Hematopoietic multipotent progenitor cell treated with erythropoietin and hydrocortisone succinate and interleukin-3 and kit ligand, for 17 days (in vitro differentiated cells): ENCODE results near the gene TRIM67.

Experiments used
- DNase-seq: peaks from one replicate; pipeline ENCODE4 v3.0.0-alpha.2; 2015; ENCODE audit warnings: low spot score

TRIM67 gene

GRCh38 chr1:231183639-231184590, 22.1 kb downstream of the TRIM67 start:
- no peak for DNase-seq

DNA sequence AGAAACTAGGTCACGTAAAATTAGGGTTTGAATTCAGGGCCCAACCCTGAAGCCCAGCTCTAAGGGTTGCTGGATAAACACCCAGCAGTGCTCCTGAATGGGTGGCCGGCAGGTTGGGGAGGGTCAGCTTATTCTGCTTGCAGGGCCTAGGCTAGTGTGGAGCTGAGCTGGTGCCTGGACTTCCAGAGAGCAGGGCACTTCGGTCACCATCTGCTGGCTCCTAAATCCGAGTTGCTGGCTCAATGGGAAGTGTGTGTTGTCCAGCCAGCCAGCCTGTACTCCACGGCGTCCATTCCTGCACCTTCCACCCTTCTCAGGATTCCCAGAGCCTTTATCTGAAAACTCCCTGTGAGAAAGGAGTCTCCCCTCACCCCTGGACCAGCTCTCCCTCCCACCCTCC, 23.0 kb downstream of the TRIM67 start:
- no peak for DNase-seq

GRCh38 chr1:231185391-231185790, 23.5 kb downstream of the TRIM67 start:
- no peak for DNase-seq

DNA sequence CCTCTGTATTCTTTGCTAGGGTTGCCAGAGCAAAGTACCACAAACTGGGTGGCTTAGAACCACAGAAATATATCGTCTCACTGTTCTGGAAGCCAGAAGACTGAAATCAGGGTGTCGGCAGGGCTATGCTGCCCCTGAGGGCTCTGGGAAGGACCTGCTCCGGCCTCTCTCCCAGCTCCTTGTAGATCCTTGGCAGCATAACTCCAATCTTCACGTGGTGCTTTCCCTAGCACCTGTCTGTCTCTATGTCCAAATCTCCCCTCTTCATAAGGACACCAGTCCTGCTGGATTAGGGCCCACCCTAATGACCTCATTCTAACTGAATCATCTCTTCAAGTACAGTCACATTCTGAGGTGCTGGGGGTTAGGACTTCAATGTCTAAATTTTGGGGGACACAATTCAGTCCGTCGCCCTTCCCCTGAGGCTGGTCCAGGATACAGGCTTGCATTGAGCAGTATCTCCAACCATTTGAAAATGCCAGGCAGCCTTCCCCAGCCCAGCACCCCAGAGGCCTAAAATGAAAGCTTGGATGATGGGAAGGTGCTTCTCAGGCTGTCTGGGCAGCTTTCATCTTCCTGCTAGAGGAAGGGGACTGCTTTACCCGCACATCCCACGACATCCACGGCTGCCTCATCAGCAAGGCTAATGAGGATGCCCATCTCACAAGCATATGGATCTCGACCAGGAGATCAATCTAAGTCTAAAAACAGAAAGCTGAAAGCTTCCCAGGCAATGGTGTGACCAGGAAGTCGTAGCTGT, 24.7 kb downstream of the TRIM67 start:
- no peak for DNase-seq

DNA sequence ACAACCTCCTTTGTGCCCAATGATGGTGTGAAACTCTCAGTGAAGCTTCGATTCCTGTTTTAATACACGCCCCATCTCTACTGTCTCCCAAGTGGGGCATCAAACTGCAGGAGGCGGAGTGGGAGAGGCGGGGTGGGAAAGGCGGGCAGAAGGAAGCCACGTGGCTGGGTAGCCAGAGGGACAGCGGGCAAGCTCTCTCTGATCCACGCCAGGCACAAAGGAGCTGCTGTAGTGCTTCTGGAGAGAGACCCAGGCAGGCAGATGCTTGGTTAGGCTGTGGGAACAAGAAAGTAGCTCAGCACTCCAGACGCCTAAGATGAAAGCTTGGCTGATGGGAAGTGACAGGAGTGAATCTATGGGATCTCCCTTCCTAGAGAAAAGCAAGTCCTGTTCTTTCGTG, 25.7 kb downstream of the TRIM67 start:
- no peak for DNase-seq

- no peak for DNase-seq
Observed at GRCh38 chr1:231188072-231188471, 26.2 kb downstream of the TRIM67 start.

GRCh38 chr1:231188768-231189167, 26.9 kb downstream of the TRIM67 start:
- no peak for DNase-seq

DNA sequence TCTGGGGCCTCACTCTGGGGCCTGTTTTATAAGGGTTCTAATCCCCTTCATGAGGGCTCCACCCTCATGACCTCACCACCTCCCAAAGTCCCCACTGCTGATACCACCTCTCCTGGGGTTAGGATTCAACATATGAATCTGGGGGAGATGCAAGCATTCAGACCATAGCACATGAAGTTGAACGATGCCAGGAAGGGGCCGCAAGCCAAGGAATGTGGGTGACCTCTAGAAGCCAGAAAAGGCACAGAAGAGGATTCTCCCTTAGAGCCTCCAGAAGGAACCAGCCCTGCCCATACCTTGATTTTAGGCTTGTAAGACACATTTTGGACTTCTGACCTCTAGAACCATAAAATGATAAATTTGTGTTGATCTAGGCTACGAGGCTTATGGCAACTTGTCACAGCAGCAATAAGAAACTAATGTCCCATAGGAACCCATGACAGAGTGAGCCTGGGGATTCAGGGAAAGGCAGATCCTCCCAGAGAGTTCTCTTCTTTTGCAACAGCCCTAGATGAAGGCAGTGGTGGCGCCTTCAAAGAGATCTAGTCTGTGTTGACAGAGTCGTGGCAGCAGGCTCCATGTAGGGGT, 27.9 kb downstream of the TRIM67 start:
- DNase-seq, result no peak

- no peak for DNase-seq
Observed at GRCh38 chr1:231190456-231190855, 28.6 kb downstream of the TRIM67 start.

GRCh38 chr1:231192620-231193163, 30.8 kb downstream of the TRIM67 start:
- no peak for DNase-seq

- DNase-seq, result no peak
Observed at GRCh38 chr1:231193710-231194340, 32.0 kb downstream of the TRIM67 start.

- DNase-seq, result no peak
Observed at GRCh38 chr1:231194476-231194842, 32.6 kb downstream of the TRIM67 start.

DNA sequence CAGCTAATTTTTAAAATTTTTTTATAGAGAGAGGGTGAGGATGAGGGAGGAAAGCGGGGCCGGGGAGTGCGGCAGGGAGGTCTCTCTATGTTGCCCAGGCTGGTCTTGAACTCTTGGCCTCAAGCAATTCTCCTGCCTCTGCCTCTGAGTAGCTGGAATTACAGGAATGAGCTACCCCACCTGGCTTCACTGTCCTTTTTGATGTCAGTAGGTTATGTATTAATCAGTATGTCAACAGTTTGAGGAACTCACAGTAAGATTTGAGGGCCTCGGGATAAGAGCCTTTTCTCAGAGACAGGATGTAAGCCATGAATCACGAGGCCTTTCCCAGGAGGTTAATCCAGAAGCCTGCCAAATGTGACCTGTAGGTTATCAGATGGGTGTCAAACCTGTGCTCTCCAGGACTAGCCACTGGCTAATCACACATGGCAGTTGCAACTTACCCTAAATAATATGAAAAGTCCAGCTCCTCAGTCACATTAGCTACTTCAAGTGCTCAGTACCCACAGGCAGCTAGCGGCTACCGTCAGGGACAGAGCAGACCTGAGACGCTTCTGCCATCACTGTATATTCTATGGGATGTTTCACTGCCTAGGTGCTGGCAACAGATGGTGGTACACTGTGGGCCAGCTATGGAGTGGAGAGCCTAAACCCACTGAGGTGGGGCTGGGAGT, 33.1 kb downstream of the TRIM67 start:
- no peak for DNase-seq

DNA sequence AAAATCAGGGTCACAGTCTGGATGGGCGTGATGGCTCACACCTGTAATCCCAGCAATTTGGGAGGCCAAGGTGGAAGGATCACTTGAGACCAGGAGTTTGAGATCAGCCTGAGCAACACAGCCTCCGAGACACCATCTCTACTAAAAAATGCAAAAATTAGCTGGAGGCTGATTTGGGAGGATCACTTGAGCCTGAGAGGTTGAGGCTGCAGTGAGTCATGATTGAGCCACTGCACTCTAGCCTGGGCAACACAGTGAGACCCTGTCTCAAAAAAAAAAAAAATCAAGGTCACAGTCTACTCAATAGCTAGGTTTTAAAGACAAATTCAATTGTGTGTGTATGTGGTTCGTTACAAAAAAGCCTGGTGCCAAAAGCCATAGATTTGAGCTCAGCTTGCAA, 34.4 kb downstream of the TRIM67 start:
- no peak for DNase-seq

DNA sequence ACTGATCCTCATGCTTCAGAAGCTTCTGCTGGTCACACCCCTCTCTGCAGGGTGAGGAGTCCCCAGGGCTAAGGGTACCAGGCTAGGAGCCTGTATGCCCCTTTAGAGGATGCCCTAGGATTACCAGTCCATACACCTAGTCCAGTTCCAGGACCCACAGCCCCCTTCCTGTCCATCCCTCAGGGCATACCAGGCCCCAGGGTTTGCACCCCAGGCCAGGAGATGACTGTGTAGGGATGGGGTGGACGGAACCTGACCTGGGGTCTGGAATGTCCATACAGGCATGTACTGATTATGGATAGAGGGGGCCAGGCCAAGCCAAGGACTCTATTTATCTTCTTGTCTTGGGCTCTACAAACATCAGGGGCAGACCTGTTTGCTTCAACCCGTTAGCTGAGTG, 34.9 kb downstream of the TRIM67 start:
- DNase-seq, result no peak

DNA sequence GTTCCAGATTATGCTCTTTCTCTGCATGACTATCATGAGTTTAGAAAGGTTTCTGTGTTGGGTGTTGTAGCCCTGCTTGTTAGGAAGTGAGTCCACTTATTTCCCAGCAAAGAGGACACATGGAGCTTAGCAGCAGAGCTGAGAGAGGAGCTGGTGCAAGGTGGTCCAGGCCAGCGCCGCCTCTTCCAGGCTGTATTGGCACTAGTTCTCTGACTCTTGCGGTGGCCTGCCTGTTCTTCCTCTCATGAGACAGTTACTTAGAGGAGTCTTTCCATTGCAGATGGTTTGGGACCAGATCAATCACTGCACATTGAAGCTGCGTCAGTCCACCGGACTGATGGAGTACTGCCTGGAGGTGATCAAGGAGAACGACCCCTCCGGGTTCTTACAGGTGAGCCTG, 38.0 kb downstream of the TRIM67 start:
- no peak for DNase-seq

DNA sequence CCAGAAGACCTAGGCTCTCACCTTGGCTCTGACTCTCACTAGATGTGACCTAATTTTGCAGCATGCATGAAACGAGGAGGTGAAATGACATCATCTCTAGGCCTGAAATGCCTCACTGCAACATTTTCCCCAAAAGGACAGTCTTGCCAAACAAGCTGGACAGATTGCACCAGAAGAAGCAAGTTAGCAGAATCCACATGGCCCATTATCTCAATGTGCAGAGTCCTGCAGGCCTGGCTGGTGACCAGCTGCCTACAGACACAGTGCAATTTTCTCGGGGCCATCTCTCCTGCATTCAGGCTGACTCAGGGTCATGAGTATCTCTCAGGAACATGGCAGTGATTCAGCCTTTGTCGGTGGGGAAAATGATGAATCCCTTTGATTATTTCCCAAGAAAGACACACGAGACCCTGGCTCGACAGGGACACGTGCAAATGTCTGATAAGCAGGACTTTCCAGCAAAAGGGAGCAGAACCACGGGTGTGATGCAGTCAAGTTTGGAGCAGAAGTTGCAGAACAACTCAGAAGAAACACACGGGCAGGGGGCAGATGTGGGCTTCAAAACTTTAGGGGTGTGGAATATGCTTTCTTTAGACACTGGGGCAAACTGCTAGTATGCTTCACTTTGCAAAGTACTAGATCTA, 38.7 kb downstream of the TRIM67 start:
- no peak for DNase-seq

DNA sequence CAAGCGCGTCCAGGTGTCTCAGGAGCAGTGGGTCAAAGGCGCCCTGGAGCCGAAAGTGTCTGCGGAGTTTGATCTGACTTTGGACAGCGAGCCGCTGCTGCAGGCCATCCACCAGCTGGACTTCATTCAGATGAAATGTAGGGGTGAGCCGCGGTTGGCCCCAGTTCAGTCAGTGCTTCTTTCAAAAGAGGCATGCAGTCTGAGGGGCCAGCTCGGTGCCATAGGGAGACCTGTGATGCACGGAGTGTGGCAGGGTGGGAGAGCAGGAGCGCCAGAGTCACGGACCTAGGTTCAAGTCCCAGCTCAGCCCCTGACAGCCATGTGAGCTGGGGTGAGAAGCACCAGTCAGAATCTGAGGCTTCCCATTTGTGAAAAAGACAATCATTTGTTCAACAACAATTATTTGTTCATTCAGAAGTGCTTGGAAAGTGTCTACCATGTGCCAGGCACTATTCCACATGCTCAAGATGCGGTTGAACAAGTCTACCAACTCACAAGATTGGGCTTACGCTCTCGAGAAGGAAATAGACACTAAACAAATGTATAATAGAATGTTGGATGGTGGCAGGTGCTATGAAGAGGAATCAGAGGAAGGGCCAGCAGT, 39.6 kb downstream of the TRIM67 start:
- DNase-seq, result no peak

DNA sequence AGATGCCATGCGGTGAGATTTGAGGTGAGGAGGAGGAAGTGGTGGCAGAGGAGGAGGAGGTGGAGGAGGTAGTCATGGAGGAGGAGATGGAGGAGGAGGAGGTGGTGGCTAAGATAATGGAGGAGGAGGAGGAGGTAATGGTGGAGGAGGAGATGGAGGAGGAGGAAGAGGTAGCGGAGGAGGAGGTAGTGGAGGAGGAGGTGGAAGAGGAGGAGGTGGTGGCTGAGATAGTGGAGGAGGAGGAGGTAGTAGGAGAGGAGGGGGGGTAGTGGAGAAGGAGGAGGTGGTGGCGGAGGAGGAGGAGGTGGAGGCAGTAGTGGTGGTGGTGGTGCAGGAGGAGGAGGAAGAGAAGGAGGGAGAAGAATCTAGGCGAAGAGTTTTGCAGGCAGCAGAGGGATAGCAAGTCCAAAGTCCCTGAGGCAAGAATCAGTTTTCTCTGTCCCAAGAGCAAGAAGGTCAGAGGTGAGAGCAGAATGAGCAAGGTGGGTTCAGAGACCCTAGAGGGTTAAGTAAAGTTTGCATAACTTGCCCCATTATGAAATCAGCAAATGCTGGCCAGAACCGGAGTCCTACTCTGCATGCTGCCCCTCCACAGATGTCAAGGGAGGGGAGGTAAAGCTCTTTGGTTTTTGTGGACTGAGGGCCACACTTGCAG, 40.2 kb downstream of the TRIM67 start:
- DNase-seq, result no peak
